Retina (tissue), 1 donor: ENCODE measurements around the gene WWC1.

ENCODE experiments used
- DNase-seq: peaks from one replicate; pipeline ENCODE4 v3.0.0-alpha.2; 2016

Gene WWC1

GRCh38 chr5:168365581-168366081, 74.2 kb downstream of the WWC1 start:
- DNase-seq = no peak

- DNase-seq = peak; percentile 46
These were observed 74.7 kb downstream of the WWC1 start for GRCh38 chr5:168366116-168366515.

GRCh38 chr5:168368854-168369253, 77.4 kb downstream of the WWC1 start:
- DNase-seq = no peak

- no peak for DNase-seq
These were observed 79.4 kb downstream of the WWC1 start for GRCh38 chr5:168370831-168371230.

- no peak for DNase-seq
These were observed 81.0 kb downstream of the WWC1 start for GRCh38 chr5:168372356-168372946.

GRCh38 chr5:168374532-168374931, 83.1 kb downstream of the WWC1 start:
- DNase-seq = no peak

GRCh38 chr5:168375214-168375613, 83.8 kb downstream of the WWC1 start:
- DNase-seq = no peak

- no peak for DNase-seq
These were observed 86.1 kb downstream of the WWC1 start for GRCh38 chr5:168377525-168377924.

GRCh38 chr5:168378741-168379140, 87.3 kb downstream of the WWC1 start:
- no peak for DNase-seq

- no peak for DNase-seq
These were observed 91.0 kb downstream of the WWC1 start for GRCh38 chr5:168382421-168382820.

GRCh38 chr5:168390491-168390890, 99.0 kb downstream of the WWC1 start:
- no peak for DNase-seq

- DNase-seq = no peak
These were observed 102.3 kb downstream of the WWC1 start for GRCh38 chr5:168393773-168394172.

GRCh38 chr5:168400429-168401220, 109.2 kb downstream of the WWC1 start:
- DNase-seq = no peak

GRCh38 chr5:168401226-168401625, 109.8 kb downstream of the WWC1 start:
- DNase-seq = no peak

- DNase-seq = no peak
These were observed 110.4 kb downstream of the WWC1 start for GRCh38 chr5:168401880-168402279.

GRCh38 chr5:168404365-168404764, 112.9 kb downstream of the WWC1 start:
- DNase-seq = no peak

- no peak for DNase-seq
These were observed 115.8 kb downstream of the WWC1 start for GRCh38 chr5:168407211-168407610.

GRCh38 chr5:168408561-168409305, 117.3 kb downstream of the WWC1 start:
- no peak for DNase-seq

- no peak for DNase-seq
These were observed 118.4 kb downstream of the WWC1 start for GRCh38 chr5:168409591-168410458.

- no peak for DNase-seq
These were observed 120.4 kb downstream of the WWC1 start for GRCh38 chr5:168411871-168412270.

- no peak for DNase-seq
These were observed 121.6 kb downstream of the WWC1 start for GRCh38 chr5:168413062-168413461.

GRCh38 chr5:168413596-168413995, 122.2 kb downstream of the WWC1 start:
- DNase-seq = no peak

- DNase-seq = no peak
These were observed 124.0 kb downstream of the WWC1 start for GRCh38 chr5:168415401-168415800.
